K562 treated with DMSO at 1 percent for 24 hours (cell line): Measurements from ENCODE around the gene RAB9B. TPM values are rescaled to one million over a fixed set of nuclear protein-coding genes. Genes with fewer than 3 reads are reported as not detected.

Experiments used
- total RNA-seq: library from RNA; unstranded; fragments of 300-600 nt; gene quantifications from 2 replicates; pipeline ENCODE4 v1.2.3, GENCODE V29; 2022; ENCODE audit warnings: low read depth; ENCODE audit not compliant: insufficient read depth

RAB9B gene, protein sequence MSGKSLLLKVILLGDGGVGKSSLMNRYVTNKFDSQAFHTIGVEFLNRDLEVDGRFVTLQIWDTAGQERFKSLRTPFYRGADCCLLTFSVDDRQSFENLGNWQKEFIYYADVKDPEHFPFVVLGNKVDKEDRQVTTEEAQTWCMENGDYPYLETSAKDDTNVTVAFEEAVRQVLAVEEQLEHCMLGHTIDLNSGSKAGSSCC
- total RNA-seq = 0.15 and 0.16 TPM in 2 replicates

GRCh38 chrX:103831803-103832544, at the start of gene RAB9B:
TSS of gene RAB9B (minus strand) at chrX:103832257. CDS start at chrX:103825784, 6,473 bp downstream.

GRCh38 chrX:103776546-103776945, 55.5 kb downstream of the RAB9B start, which contains the start of gene PLP1:
TSS of gene PLP1 (plus strand) at chrX:103776840. CDS start at chrX:103776996, 156 bp downstream.

Other genes with a start within 250 kb of the RAB9B start
- 8.6 and 9.8 TPM in 2 replicates for gene TCEAL4, start 246.7 kb downstream of the RAB9B start, total RNA-seq
- gene TCEAL3, start 224.3 kb downstream of the RAB9B start, total RNA-seq = not detected in 2 replicates
- 2.1 and 3.4 TPM in 2 replicates for gene TCEAL1, start 203.3 kb downstream of the RAB9B start, total RNA-seq
- gene MORF4L2, start 145.6 kb downstream of the RAB9B start, total RNA-seq = 320 and 340 TPM in 2 replicates
- gene TMEM31, start 121.3 kb downstream of the RAB9B start, total RNA-seq = not detected in 2 replicates
- gene PLP1, start 55.4 kb downstream of the RAB9B start, total RNA-seq = not detected in 2 replicates
- 0.50 TPM in 1 of 2 replicates, not detected in the other for gene TMSB15B, start 130.4 kb upstream of the RAB9B start, total RNA-seq
- gene H2BW1, start 181.5 kb upstream of the RAB9B start, total RNA-seq = not detected in 2 replicates
- gene H2BW2, start 207.7 kb upstream of the RAB9B start, total RNA-seq = not detected in 2 replicates
- gene TMSB15C, start 244.0 kb upstream of the RAB9B start, total RNA-seq = not detected in 2 replicates